PFSK-1 (cell line): ENCODE data around the gene TEDC2.

Source experiments
- FOXP2 ChIP-seq: optimal IDR thresholded peaks from 2 replicates; pipeline ENCODE3; 2011; ENCODE audit warnings: borderline replicate concordance, control low read depth, inconsistent platforms; ENCODE audit not compliant: insufficient read depth; ENCODE audit errors: extremely low read length, extremely low read depth
- POLR2AphosphoS5 ChIP-seq: IDR thresholded peaks from 2 replicates; pipeline ENCODE4 v1.6.1; 2012; ENCODE audit warnings: low read depth, mild to moderate bottlenecking, control low read depth, low read length, moderate library complexity
- REST ChIP-seq, 2 experiments: IDR thresholded peaks; 2 replicates each; pipeline versions ENCODE4 v1.6.1 to v1.8.0; 2011 to 2012; ENCODE audit warnings: low read depth in 2 of 2, low read length in 2 of 2, control low read depth in 1 of 2, inconsistent platforms in 1 of 2, mild to moderate bottlenecking in 1 of 2, moderate library complexity in 1 of 2; ENCODE audit not compliant: insufficient read depth in 1 of 2
- SIN3A ChIP-seq: IDR thresholded peaks from 2 replicates; pipeline ENCODE4 v1.6.1; 2012; ENCODE audit warnings: mild to moderate bottlenecking, low read length, moderate library complexity, borderline replicate concordance; ENCODE audit not compliant: insufficient read depth
- TAF1 ChIP-seq: IDR thresholded peaks from 2 replicates; pipeline ENCODE4 v1.6.1; 2012; ENCODE audit warnings: low read length, control low read depth, borderline replicate concordance; ENCODE audit not compliant: insufficient read depth

- TF ChIP-seq REST (IDR thresholded peaks at IDR 0.05; ENCODE audit: insufficient read depth in 1 of 2, low read depth in 2 of 2, low read length in 2 of 2) (no peak), FOXP2 (no peak), POLR2AphosphoS5 (no peak), SIN3A (no peak), TAF1 (no peak)
Measured at GRCh38 chr16:2429771-2430663, 29.9 kb upstream of the TEDC2 start.
